Activated T-helper 17 cell treated with anti-CD3 and anti-CD28 coated beads, Interleukin-2, amount 50 U/mL, for 72 hours (primary cell): Measurements from ENCODE around the gene KIF3C. TPM values are rescaled to one million over a fixed set of nuclear protein-coding genes. Genes with fewer than 3 reads are reported as not detected.
"Not testable (repeated sequence)": the region's sequence is repeated elsewhere in the genome, so short reads cannot be mapped to it uniquely, and the experiment has no call there.

Source experiments
- ATAC-seq: fragments of 150-1000 bp; cut with Tn5 transposase; replicated peaks from 2 replicates; pipeline ENCODE4 v1.10.0; 2021; ENCODE audit warnings: mild to moderate bottlenecking, moderate library complexity
- H3K27ac Mint-ChIP-seq: one replicate; pipeline ENCODE4 v1.8.0; 2022; ENCODE audit warnings: mixed read lengths
- H3K27me3 Mint-ChIP-seq: one replicate; pipeline ENCODE4 v1.8.0; 2022; ENCODE audit warnings: mixed read lengths
- H3K36me3 Mint-ChIP-seq: one replicate; pipeline ENCODE4 v1.8.0; 2022; ENCODE audit warnings: low read depth, mild to moderate bottlenecking, mixed read lengths
- H3K4me1 Mint-ChIP-seq: one replicate; pipeline ENCODE4 v1.8.0; 2022; ENCODE audit warnings: mixed read lengths
- H3K4me3 Mint-ChIP-seq: one replicate; pipeline ENCODE4 v1.8.0; 2022; ENCODE audit warnings: mild to moderate bottlenecking, mixed read lengths
- H3K9me3 Mint-ChIP-seq: one replicate; pipeline ENCODE4 v1.8.0; 2022; ENCODE audit warnings: mixed read lengths
- total RNA-seq, 2 donors: library from RNA; stranded (reverse); gene quantifications; one replicate each; pipeline ENCODE4 v1.2.3, GENCODE V29; 2022

The KIF3C gene
- total RNA-seq, 2 donors from 2014 or later: 3.0 to 3.4 TPM

- Mint-ChIP-seq H3K4me1 (no peaks in the 10 kb centered on the region), H3K9me3 (no peaks in the 10 kb centered on the region), H3K36me3 (no peaks in the 10 kb centered on the region), H3K4me3 (no peak overlapping the region), H3K27ac (no peak overlapping the region), H3K27me3 (no peaks in the 10 kb centered on the region)
- ATAC-seq: peak; percentile 66
Observed at GRCh38 chr2:25926984-25927756, 55.1 kb downstream of the KIF3C start.

DNA sequence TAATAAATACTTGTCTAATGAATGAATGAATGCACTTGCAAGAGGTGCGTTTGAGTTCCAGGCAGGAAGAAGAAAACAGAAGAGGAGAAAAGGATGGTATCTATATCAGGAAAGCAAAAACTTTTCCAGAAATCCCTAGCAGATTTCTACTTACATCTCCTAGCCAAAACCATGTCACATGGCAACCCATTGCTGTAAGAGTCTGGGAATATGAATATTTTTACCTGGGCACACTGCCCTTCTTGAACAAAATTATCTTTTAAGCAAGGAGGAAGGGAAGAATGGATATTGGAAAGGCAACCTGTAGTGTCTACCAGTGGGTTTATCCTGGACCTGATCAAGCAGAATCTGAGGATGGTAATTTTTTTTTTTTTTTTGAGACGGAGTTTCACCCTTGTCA is 59.8 kb downstream of the KIF3C start:
- Mint-ChIP-seq H3K27me3 (no peaks in the 10 kb centered on the region), H3K9me3 (no peaks in the 10 kb centered on the region), H3K4me1 (no peaks in the 10 kb centered on the region), H3K4me3 (no peak overlapping the region), H3K27ac (no peak overlapping the region), H3K36me3 (no peaks in the 10 kb centered on the region)
- no peak for ATAC-seq

DNA sequence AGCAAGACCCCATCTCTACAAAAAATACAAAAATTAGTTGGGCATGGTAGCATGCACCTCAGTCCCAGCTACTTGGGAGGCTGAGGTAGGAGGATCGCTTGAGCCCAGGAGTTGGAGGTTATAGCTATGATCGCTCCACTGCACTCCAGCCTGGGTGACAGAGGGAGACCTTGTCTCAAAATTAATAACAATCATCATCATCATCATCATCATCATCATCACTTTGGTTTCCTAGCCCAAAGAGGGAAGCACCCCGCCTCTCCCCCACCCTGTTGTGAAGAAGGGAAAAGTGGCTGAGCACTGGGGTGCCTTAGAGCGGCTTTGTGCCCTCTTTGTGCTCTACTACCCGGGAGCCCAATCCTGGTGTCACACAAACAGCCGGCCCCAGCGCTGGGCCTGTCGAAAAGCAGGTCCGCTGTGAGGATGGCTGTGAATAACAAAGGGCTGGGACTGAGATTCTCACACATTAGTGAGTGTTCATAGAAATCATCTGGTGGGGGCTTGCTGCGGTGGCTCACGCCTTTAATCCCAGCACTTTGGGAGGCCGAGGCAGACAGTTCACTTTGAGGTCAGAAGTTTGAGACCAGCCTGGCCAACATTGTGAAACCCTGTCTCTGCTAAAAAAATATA is 61.4 kb downstream of the KIF3C start:
- peaks cover 6% of the 10 kb centered on the region for H3K4me1 Mint-ChIP-seq

DNA sequence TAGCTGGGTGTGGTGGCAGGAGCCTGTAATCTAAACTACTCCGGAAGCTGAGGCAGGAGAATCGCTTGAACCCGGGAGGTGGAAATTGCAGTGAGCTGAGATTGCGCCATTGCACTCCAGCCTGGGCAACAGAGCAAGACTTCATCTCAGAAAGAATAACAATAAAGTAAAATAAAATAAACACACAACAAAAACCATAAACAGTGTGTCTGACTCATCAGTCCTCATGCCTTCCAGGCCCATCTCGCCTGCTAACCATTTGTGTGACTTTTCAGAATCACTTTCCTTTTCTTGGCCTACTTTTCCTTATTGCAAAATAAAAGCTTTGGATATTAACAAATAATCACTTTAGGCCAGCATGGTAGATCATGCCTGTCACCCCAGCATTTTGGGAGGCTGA is 62.0 kb downstream of the KIF3C start:
- Mint-ChIP-seq H3K27me3 (no peaks in the 10 kb centered on the region), H3K36me3 (no peaks in the 10 kb centered on the region), H3K4me3 (no peak overlapping the region), H3K9me3 (no peaks in the 10 kb centered on the region), H3K27ac (no peak overlapping the region), H3K4me1 (peaks cover 6% of the 10 kb centered on the region)
- ATAC-seq: no peak

More for the DNA sequence above, 61.4 kb downstream of the KIF3C start:
- Mint-ChIP-seq H3K27me3 (no peaks in the 10 kb centered on the region), H3K9me3 (no peaks in the 10 kb centered on the region), H3K36me3 (no peaks in the 10 kb centered on the region), H3K4me3 (no peak overlapping the region), H3K27ac (no peak overlapping the region)
- ATAC-seq: no peak

DNA sequence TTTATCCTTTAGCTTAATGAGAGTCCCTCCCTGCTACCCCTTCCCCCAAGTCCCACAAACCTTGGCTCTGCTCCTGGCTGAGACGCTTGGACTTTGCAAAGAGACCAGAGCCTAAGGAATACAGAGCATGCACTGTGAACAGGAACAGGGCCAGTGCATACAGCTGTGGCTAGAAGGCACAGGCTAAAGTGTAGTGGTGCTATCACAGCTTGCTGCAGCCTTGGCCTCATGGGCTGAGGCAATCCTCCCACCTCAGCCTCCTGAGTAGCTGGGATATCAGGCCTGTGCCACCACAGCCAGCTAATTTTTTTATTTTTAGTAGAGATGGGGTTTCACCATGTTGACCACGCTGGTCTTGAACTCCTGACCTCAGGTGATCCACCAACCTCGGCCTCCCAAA is 64.5 kb downstream of the KIF3C start:
- ATAC-seq: no peak
- no peak overlapping the region for H3K27ac Mint-ChIP-seq
- H3K4me3 Mint-ChIP-seq: no peak overlapping the region
- H3K27me3 Mint-ChIP-seq: no peaks in the 10 kb centered on the region
- H3K9me3 Mint-ChIP-seq: no peaks in the 10 kb centered on the region
- peaks cover 6% of the 10 kb centered on the region for H3K4me1 Mint-ChIP-seq
- no peaks in the 10 kb centered on the region for H3K36me3 Mint-ChIP-seq

- H3K27ac Mint-ChIP-seq, H3K36me3 Mint-ChIP-seq, H3K4me1 Mint-ChIP-seq: not testable (repeated sequence)
Observed at GRCh38 chr2:25917411-25917810, 64.9 kb downstream of the KIF3C start.

DNA sequence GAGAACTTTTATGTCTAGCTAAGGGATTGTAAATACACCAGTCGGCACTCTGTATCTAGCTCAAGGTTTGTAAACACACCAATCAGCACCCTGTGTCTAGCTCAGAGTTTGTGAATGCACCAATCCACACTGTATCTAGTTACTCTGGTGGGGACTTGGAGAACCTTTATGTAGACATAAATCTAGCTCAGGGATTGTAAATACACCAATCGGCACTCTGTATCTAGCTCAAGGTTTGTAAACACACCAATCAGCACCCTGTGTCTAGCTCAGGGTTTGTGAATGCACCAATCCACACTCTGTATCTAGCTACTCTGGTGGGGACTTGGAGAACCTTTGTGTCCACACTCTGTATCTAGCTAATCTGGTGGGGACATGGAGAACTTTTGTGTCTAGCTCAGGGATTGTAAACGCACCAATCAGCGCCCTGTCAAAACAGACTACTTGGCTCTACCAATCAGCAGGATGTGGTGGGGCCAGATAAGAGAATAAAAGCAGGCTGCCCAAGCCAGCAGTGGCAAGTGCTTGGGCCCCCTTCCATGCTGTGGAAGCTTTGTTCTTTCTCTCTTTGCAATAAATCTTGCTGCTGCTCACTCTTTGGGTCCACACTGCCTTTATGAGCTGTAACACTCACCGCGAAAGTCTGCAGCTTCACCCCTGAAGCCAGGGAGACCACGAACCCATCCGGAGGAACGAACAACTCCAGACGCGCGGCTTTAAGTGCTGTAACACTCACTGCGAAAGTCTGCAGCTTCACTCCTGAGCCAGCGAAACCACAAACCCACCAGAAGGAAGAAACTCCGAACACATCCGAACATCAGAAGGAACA is 66.1 kb downstream of the KIF3C start:
- not testable (repeated sequence) for H3K4me1 Mint-ChIP-seq, ATAC-seq, H3K9me3 Mint-ChIP-seq, H3K27me3 Mint-ChIP-seq, H3K36me3 Mint-ChIP-seq
- Mint-ChIP-seq H3K4me3 (peak overlapping the region; percentile 72), H3K27ac (peak overlapping the region; percentile 54)

More at GRCh38 chr2:25917411-25917810, 64.9 kb downstream of the KIF3C start:
- not testable (repeated sequence) for H3K9me3 Mint-ChIP-seq, ATAC-seq, H3K4me3 Mint-ChIP-seq, H3K27me3 Mint-ChIP-seq

- not testable (repeated sequence) for H3K9me3 Mint-ChIP-seq, H3K4me1 Mint-ChIP-seq, H3K27ac Mint-ChIP-seq, ATAC-seq, H3K36me3 Mint-ChIP-seq, H3K27me3 Mint-ChIP-seq, H3K4me3 Mint-ChIP-seq
Observed at GRCh38 chr2:25915411-25915810, 66.9 kb downstream of the KIF3C start.

DNA sequence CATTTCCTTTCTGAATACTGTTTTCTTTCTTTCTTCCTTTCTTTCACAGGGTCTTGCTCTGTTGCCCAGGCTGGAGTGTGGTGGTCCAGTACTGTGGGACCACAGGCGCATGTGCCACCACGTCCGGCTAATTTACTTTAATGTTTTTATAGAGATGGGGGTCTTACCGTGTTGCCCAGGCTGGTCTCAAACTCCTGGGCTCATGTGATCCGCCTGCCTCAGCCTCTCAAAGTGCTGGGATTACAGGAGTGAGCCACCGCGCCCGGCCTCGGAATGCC is 68.7 kb downstream of the KIF3C start:
- H3K9me3 Mint-ChIP-seq, ATAC-seq, H3K4me1 Mint-ChIP-seq, H3K36me3 Mint-ChIP-seq, H3K27ac Mint-ChIP-seq, H3K4me3 Mint-ChIP-seq, H3K27me3 Mint-ChIP-seq: not testable (repeated sequence)

DNA sequence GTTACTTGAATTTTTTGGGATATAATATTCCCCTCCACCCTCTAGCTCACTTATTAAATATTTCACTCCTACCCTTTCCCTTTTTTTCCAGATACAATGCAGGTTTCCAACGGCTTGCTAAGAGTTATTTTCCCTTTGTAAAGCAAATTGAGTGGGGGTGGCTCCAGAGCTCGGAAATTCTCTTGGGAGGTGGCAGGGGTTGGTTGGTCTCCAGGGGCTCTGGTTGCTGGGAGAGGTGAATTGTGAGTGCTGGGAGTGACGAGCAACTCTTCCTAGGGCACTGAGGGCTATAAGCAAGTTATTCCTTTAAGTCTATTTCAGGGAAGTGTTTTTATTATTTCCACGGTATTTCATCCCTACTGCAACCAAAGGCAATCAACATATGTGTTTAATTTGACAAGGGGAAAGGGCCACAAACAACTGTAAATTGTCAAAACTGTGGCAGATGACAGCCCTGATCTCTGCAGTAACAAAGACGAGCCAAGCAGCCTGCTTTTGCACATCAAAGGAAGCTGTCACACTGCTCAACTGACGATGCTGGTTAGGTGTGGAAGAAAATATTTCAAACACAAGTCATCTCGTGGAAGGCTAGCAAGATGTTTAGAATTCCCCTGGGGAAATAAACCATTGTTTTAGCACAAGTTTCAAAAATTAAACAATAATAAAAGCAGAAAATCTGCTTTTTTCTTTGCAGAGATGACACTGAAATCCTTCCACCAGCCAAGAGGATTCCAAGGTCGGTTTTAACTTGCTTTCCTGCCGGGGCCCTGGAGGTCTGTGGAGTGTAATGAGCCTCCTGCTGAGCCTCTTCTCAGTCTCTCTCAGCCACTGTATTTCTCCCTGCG is 69.2 kb downstream of the KIF3C start:
- Mint-ChIP-seq H3K27ac (no peak overlapping the region), H3K36me3 (no peaks in the 10 kb centered on the region), H3K9me3 (no peaks in the 10 kb centered on the region), H3K27me3 (no peaks in the 10 kb centered on the region), H3K4me1 (peaks cover 6% of the 10 kb centered on the region), H3K4me3 (no peak overlapping the region)
- no peak for ATAC-seq

DNA sequence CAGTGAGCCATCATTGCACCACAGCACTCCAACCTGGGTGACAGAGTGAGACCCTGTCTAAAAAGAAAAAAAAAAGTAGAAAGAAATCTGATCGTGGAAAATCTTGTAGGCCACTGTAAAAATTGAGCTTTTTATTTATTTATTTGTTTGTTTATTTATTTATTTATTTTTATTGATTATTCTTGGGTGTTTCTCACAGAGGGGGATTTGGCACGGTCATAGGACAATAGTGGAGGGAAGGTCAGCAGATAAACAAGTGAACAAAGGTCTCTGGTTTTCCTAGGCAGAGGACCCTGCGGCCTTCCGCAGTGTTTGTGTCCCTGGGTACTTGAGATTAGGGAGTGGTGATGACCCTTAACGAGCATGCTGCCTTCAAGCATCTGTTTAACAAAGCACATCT is 72.7 kb downstream of the KIF3C start:
- H3K27me3 Mint-ChIP-seq, H3K36me3 Mint-ChIP-seq, H3K9me3 Mint-ChIP-seq: not testable (repeated sequence)

GRCh38 chr2:25905126-25905525 is 77.2 kb downstream of the KIF3C start:
- H3K4me3 Mint-ChIP-seq: no peak overlapping the region
- no peak overlapping the region for H3K27ac Mint-ChIP-seq
- ATAC-seq: no peak
- no peaks in the 10 kb centered on the region for H3K4me1 Mint-ChIP-seq
- H3K36me3 Mint-ChIP-seq: no peaks in the 10 kb centered on the region
- H3K9me3 Mint-ChIP-seq: no peaks in the 10 kb centered on the region
- H3K27me3 Mint-ChIP-seq: peaks cover 3% of the 10 kb centered on the region

More for the DNA sequence above, 72.7 kb downstream of the KIF3C start:
- ATAC-seq, H3K4me1 Mint-ChIP-seq, H3K27ac Mint-ChIP-seq, H3K4me3 Mint-ChIP-seq: not testable (repeated sequence)

GRCh38 chr2:25903216-25903776 is 79.0 kb downstream of the KIF3C start:
- no peak overlapping the region for H3K4me3 Mint-ChIP-seq
- H3K27ac Mint-ChIP-seq: no peak overlapping the region
- no peak for ATAC-seq
- peaks cover 3% of the 10 kb centered on the region for H3K27me3 Mint-ChIP-seq
- H3K36me3 Mint-ChIP-seq: no peaks in the 10 kb centered on the region
- H3K4me1 Mint-ChIP-seq: no peaks in the 10 kb centered on the region
- no peaks in the 10 kb centered on the region for H3K9me3 Mint-ChIP-seq

DNA sequence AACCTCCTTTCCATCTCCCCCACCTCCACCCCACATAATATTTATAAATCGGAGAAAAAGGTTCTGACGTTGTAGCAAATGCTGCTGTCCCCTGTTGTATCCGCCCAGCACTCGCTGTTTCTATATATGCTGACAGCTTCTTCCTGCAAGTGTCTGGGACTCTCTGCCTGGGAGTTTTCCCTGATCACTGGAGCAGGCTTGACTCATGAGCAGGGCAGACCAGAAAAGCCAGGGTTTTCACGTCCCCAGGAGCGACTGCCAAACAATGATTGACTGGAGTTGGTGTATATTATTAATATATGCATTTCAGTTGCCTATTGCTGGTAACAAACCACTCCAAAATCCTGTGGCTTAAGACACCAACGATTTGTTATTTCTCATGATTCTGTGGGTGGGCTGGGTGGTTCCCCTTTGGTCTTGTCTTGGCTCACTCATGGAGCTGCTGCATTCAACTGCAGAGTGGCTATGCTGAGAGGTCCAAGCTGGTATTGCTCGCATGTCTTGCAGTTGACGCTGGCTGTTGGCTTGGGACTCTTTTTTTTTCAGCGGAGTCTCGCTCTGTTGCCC is 82.8 kb downstream of the KIF3C start:
- Mint-ChIP-seq H3K27ac (no peak overlapping the region), H3K4me1 (no peaks in the 10 kb centered on the region), H3K9me3 (no peaks in the 10 kb centered on the region), H3K36me3 (no peaks in the 10 kb centered on the region), H3K4me3 (no peak overlapping the region), H3K27me3 (no peaks in the 10 kb centered on the region)
- no peak for ATAC-seq
